ENCODE measurements around the gene DUS2. TPM values are rescaled to one million over a fixed set of nuclear protein-coding genes. Genes with fewer than 3 reads are reported as not detected.
A peak's percentile ranks its signal among the peaks of the same experiment; 100 is the strongest.

Gene DUS2
- total RNA-seq, 2 experiments from 2014 or later, result 34.2 to 35.1 TPM

- H3K27ac Mint-ChIP-seq, result peak overlapping the region; percentile 49
- ChIA-PET POLR2A (interaction anchor here (0.7 to 1.6 kb wide), 4 partner anchors 10 to 119 kb away, joined by 4 to 5 read pairs (median 4); no protein-coding TSS in a partner anchor), CTCF (interaction anchor here (0.9 to 4.0 kb wide), 11 partner anchors 10 to 169 kb away, joined by 3 to 38 read pairs (median 4); partner anchors contain the start of genes DDX28, DPEP2, DUS2 and NFATC3)
- H3K4me3 Mint-ChIP-seq, result no peak overlapping the region
- H3K36me3 Mint-ChIP-seq (ENCODE audit: low read depth), result peaks cover 53% of the 10 kb centered on the region
- ATAC-seq (no peak), DNase-seq (no peak)
- TF ChIP-seq CTCF (IDR thresholded peaks at IDR 0.05), result no peak
- H3K9me3 Mint-ChIP-seq, result no peaks in the 10 kb centered on the region
- intact Hi-C loops (cut with micrococcal nuclease), result no loop called here
- H3K27me3 Mint-ChIP-seq, result no peaks in the 10 kb centered on the region
- H3K4me1 Mint-ChIP-seq (ENCODE audit: low read depth), result peaks cover 63% of the 10 kb centered on the region
These were observed 42.7 kb downstream of the DUS2 start for GRCh38 chr16:68065716-68066305.

GRCh38 chr16:68066763-68067162 is 43.7 kb downstream of the DUS2 start:
- TF ChIP-seq CTCF (IDR thresholded peaks at IDR 0.05), result no peak
- POLR2A ChIA-PET, result no interaction called here
- no peak for ATAC-seq
- intact Hi-C loops (cut with micrococcal nuclease), result no loop called here
- Mint-ChIP-seq H3K4me3 (no peak overlapping the region), H3K9me3 (no peaks in the 10 kb centered on the region), H3K27ac (peak overlapping the region; percentile 49), H3K27me3 (no peaks in the 10 kb centered on the region), H3K4me1 (ENCODE audit: low read depth) (peaks cover 63% of the 10 kb centered on the region), H3K36me3 (ENCODE audit: low read depth) (peaks cover 55% of the 10 kb centered on the region)
- DNase-seq, result no peak
- CTCF ChIA-PET, result interaction anchor here (0.9 to 4.0 kb wide), 4 partner anchors 9 to 44 kb away, joined by 4 to 38 read pairs (median 12); partner anchors contain the start of genes DDX28, DUS2 and NFATC3

- ATAC-seq, result no peak
- ChIA-PET CTCF (interaction anchor here (1.1 to 3.1 kb wide), 7 partner anchors 11 to 159 kb away, joined by 3 to 10 read pairs (median 5); partner anchors contain the start of gene NFATC3), POLR2A (interaction anchor here (0.6 to 4.5 kb wide), 3 partner anchors 11 to 31 kb away, joined by 7 to 16 read pairs (median 9); partner anchors contain the start of gene NFATC3)
- H3K36me3 Mint-ChIP-seq (ENCODE audit: low read depth), result peaks cover 61% of the 10 kb centered on the region
- peaks cover 58% of the 10 kb centered on the region for H3K4me1 Mint-ChIP-seq (ENCODE audit: low read depth)
- peak overlapping the region; percentile 55 for H3K27ac Mint-ChIP-seq
- intact Hi-C loops (cut with micrococcal nuclease), result no loop called here
- H3K27me3 Mint-ChIP-seq, result no peaks in the 10 kb centered on the region
- no peaks in the 10 kb centered on the region for H3K9me3 Mint-ChIP-seq
- H3K4me3 Mint-ChIP-seq, result no peak overlapping the region
- DNase-seq, result no peak
- no peak for TF ChIP-seq CTCF (IDR thresholded peaks at IDR 0.05)
These were observed 45.8 kb downstream of the DUS2 start for GRCh38 chr16:68068926-68069325.

GRCh38 chr16:68069511-68070248 is 46.6 kb downstream of the DUS2 start:
- Mint-ChIP-seq H3K36me3 (ENCODE audit: low read depth) (peaks cover 63% of the 10 kb centered on the region), H3K27me3 (no peaks in the 10 kb centered on the region), H3K9me3 (no peaks in the 10 kb centered on the region), H3K4me1 (ENCODE audit: low read depth) (peaks cover 59% of the 10 kb centered on the region), H3K27ac (peak overlapping the region; percentile 86), H3K4me3 (no peak overlapping the region)
- ChIA-PET POLR2A (interaction anchor here (0.5 to 4.5 kb wide), 6 partner anchors 9 to 225 kb away, joined by 3 to 16 read pairs (median 6); partner anchors contain the start of gene NFATC3), CTCF (interaction anchor here (1.1 to 3.1 kb wide), 8 partner anchors 10 to 159 kb away, joined by 3 to 10 read pairs (median 4); partner anchors contain the start of gene NFATC3)
- DNase-seq (peak; percentile 64), ATAC-seq (peak; percentile 37)
- no peak for TF ChIP-seq CTCF (IDR thresholded peaks at IDR 0.05)
- intact Hi-C loops (cut with micrococcal nuclease), result no loop called here

All from activated CD8-positive, alpha-beta T cell treated with anti-CD3 and anti-CD28 coated beads for 36 hours (primary cell).